ENCODE data around the gene LPP.

The LPP gene

DNA sequence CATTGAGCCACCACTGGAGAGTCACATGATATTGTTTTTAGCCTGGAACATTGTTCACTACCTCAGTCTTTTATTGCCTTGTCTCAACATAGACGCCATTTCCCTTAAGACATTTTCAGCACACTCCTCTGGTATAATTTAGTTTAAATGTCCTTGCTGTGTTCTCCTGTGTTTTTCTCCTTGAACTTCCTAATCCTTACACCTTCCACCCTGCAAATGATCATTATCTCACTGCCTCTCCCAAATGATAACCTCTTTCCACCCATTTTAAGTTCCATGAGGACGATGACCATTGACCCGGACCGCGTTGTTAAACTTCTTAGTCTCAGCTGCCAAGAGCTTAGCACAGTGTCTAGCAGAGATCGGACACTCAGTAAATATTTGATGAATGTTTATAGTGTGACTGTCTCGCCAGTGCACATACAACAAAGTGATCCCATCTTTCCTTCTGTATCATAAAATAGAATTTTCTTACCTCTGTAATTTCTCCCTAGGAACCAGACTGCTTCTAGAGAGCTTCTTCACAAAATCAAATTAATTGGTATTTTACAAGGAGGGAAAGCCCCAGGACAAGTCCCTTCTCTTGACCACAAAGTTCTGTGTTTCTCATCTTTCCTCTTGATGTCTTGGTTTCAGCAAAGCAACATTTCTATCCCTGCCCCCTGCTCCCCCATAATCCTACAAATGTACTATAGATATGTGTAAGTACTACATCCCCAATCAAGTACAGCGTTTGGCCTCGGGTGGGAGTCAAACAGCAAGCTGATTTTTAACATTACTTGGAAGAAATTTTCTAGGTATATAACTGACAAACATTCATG, 429.6 kb downstream of the LPP start:
- peak overlapping the region; percentile 81 for H3K4me2 ChIP-seq (ENCODE audit: low read length)
- H3K27ac ChIP-seq (ENCODE audit: low read depth, low read length), result peak overlapping the region; percentile 87; the same call in 1 of the 2 replicates
- H3K79me2 ChIP-seq (ENCODE audit: control insufficient read depth, low read length), result peaks cover 26% of the 10 kb centered on the region

DNA sequence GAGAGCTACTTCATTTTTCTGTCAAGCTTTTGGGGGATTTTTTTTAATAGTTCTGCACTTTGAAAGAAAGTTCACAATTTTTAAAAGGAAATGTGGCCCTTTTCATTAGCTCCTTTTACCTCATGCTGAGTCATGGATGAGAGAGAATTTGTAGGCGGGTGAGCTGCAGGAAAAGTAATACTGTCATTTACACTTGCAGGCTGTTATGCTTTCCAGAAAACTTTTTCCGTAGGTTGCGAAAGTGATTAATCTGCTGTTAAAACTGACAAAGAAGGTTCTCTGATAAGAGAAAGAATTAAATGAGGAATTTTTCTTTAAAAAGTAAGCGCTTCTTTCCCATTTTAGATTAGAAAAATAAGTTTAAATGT, 430.2 kb downstream of the LPP start:
- Histone ChIP-seq H3K27ac (ENCODE audit: low read depth, low read length) (no peak overlapping the region), H3K9me2 (replicated peaks; ENCODE audit: control insufficient read depth, low read length) (no peaks in the 10 kb centered on the region), H4K20me1 (ENCODE audit: control insufficient read depth, insufficient read depth, low read depth, low read length) (no peaks in the 10 kb centered on the region), H3K27me3 (ENCODE audit: control insufficient read depth, low read length) (no peaks in the 10 kb centered on the region), H3K79me2 (ENCODE audit: control insufficient read depth, low read length) (peaks cover 22% of the 10 kb centered on the region), H3K4me2 (ENCODE audit: low read length) (peak overlapping the region; percentile 81), H3K36me3 (ENCODE audit: control insufficient read depth, low read length) (peaks cover 11% of the 10 kb centered on the region; the same call in 1 of the 2 replicates), H3F3A (ENCODE audit: control insufficient read depth, insufficient read depth) (peaks cover 5% of the 10 kb centered on the region; the same call in 1 of the 2 replicates), H3K9me3 (ENCODE audit: control insufficient read depth, insufficient read depth, low read length) (no peaks in the 10 kb centered on the region), H3K4me1 (ENCODE audit: control insufficient read depth, low read length) (peaks cover 92% of the 10 kb centered on the region), H3K4me3 (ENCODE audit: low read length) (peak overlapping the region; percentile 76; the same call in 1 of the 2 replicates)
- TF ChIP-seq, protein P1, sequence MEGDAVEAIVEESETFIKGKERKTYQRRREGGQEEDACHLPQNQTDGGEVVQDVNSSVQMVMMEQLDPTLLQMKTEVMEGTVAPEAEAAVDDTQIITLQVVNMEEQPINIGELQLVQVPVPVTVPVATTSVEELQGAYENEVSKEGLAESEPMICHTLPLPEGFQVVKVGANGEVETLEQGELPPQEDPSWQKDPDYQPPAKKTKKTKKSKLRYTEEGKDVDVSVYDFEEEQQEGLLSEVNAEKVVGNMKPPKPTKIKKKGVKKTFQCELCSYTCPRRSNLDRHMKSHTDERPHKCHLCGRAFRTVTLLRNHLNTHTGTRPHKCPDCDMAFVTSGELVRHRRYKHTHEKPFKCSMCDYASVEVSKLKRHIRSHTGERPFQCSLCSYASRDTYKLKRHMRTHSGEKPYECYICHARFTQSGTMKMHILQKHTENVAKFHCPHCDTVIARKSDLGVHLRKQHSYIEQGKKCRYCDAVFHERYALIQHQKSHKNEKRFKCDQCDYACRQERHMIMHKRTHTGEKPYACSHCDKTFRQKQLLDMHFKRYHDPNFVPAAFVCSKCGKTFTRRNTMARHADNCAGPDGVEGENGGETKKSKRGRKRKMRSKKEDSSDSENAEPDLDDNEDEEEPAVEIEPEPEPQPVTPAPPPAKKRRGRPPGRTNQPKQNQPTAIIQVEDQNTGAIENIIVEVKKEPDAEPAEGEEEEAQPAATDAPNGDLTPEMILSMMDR (IDR thresholded peaks at IDR 0.05; ENCODE audit: low read depth, low read length, poor library complexity, severe bottlenecking), result no peak
- no peak for TF ChIP-seq EZH2phosphoT487 (IDR thresholded peaks at IDR 0.05; ENCODE audit: borderline replicate concordance, low read length)

More for the DNA sequence above, 429.6 kb downstream of the LPP start:
- no peaks in the 10 kb centered on the region for H3K9me3 ChIP-seq (ENCODE audit: control insufficient read depth, insufficient read depth, low read length)
- no peaks in the 10 kb centered on the region for H3K9me2 ChIP-seq (replicated peaks; ENCODE audit: control insufficient read depth, low read length)
- H3K4me3 ChIP-seq (ENCODE audit: low read length), result peak overlapping the region; percentile 76
- H3K27me3 ChIP-seq (ENCODE audit: control insufficient read depth, low read length), result no peaks in the 10 kb centered on the region
- peaks cover 17% of the 10 kb centered on the region; the same call in 1 of the 2 replicates for H3K36me3 ChIP-seq (ENCODE audit: control insufficient read depth, low read length)
- TF ChIP-seq, protein P1 (IDR thresholded peaks at IDR 0.05; ENCODE audit: low read depth, low read length, poor library complexity, severe bottlenecking), result no peak
- H4K20me1 ChIP-seq (ENCODE audit: control insufficient read depth, insufficient read depth, low read depth, low read length), result no peaks in the 10 kb centered on the region
- peaks cover 92% of the 10 kb centered on the region for H3K4me1 ChIP-seq (ENCODE audit: control insufficient read depth, low read length)
- H3F3A ChIP-seq (ENCODE audit: control insufficient read depth, insufficient read depth), result peaks cover 9% of the 10 kb centered on the region; the same call in 1 of the 2 replicates

DNA sequence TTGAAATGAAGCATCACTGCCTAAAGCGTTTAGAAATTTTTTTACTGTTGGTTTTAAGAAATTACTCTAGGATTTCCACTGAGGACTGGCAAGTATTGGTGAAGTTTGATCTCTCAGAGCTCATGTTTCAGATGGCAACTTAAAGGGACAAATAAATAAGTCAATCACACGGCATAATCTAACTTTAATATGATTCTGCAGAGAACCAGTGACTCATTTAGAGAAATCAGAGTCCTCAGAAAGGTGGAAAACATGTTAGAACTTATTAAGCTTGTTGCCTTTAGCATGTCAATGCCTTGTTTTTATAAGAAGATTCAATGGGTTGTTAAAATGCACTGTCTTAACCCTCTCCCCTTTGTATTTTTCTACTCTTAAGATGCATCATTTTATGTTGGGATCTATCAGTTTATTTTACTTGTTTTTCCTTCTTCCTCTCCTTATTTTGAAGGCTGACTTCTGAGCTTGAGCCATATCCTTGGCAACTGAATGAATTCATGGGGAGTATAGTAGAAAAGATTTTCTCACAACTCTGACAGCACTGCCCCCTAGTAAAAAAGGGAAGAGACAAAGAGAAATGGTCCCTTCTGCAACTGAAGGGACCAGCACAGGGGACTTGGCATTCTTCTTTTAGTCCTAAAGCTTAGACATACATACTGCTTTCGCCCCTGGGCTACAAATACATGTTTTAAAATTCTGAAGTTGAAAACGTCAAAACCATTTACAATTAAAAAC, 431.2 kb downstream of the LPP start:
- no peaks in the 10 kb centered on the region for H3K9me2 ChIP-seq (replicated peaks; ENCODE audit: control insufficient read depth, low read length)
- H3K9me3 ChIP-seq (ENCODE audit: control insufficient read depth, insufficient read depth, low read length), result no peaks in the 10 kb centered on the region
- no peak overlapping the region for H3K27ac ChIP-seq (ENCODE audit: low read depth, low read length)
- H3K36me3 ChIP-seq (ENCODE audit: control insufficient read depth, low read length), result peaks cover 10% of the 10 kb centered on the region; the same call in 1 of the 2 replicates
- H3K4me2 ChIP-seq (ENCODE audit: low read length), result peak overlapping the region; percentile 81
- H3K27me3 ChIP-seq (ENCODE audit: control insufficient read depth, low read length), result no peaks in the 10 kb centered on the region
- no peaks in the 10 kb centered on the region for H4K20me1 ChIP-seq (ENCODE audit: control insufficient read depth, insufficient read depth, low read depth, low read length)
- TF ChIP-seq, protein P1 (IDR thresholded peaks at IDR 0.05; ENCODE audit: low read depth, low read length, poor library complexity, severe bottlenecking), result peak; percentile 61
- no peak for TF ChIP-seq EZH2phosphoT487 (IDR thresholded peaks at IDR 0.05; ENCODE audit: borderline replicate concordance, low read length)
- 0 out of 2 replicates have a peak, but pooled peaks cover 2% of the 10 kb centered on the region for H3F3A ChIP-seq (ENCODE audit: control insufficient read depth, insufficient read depth)
- H3K4me1 ChIP-seq (ENCODE audit: control insufficient read depth, low read length), result peaks cover 91% of the 10 kb centered on the region
- H3K79me2 ChIP-seq (ENCODE audit: control insufficient read depth, low read length), result peaks cover 21% of the 10 kb centered on the region
- peak overlapping the region; percentile 9; the same call in 1 of the 2 replicates for H3K4me3 ChIP-seq (ENCODE audit: low read length)
